CD4-positive, alpha-beta memory T cell (primary cell): ENCODE results near the gene XPNPEP3. TPM values are rescaled to one million over a fixed set of nuclear protein-coding genes. Genes with fewer than 3 reads are reported as not detected.
A peak's percentile ranks its signal among the peaks of the same experiment; 100 is the strongest.
"Not testable (repeated sequence)": the region's sequence is repeated elsewhere in the genome, so short reads cannot be mapped to it uniquely, and the experiment has no call there.

Experiments
- CTCF ChIA-PET: fragments of 350-600 bp; sonication (Branson Sonifier 250); formaldehyde crosslinking; loops from one replicate; lab custom pipeline; 2021; ENCODE audit warnings: inconsistent platforms; ENCODE audit not compliant: partially characterized antibody; lab: Charles Lee
- POLR2A ChIA-PET: fragments of 350-600 bp; sonication (Branson Sonifier 250); formaldehyde crosslinking; loops from one replicate; lab custom pipeline; 2021; ENCODE audit not compliant: partially characterized antibody; lab: Charles Lee
- DNase-seq, 5 donors: peaks; one replicate each; pipeline versions ENCODE4 v3.0.0 to v3.0.0-alpha.2; 2020 to 2022; ENCODE audit warnings: mixed read lengths in 1 of 5
- H3K27ac ChIP-seq: one replicate; pipeline ENCODE4 v1.7.0; 2013; ENCODE audit warnings: low read depth, low read length
- H3K27me3 ChIP-seq: 2 replicates; pipeline ENCODE4 v1.7.0; 2013; ENCODE audit warnings: mild to moderate bottlenecking, low read length, moderate library complexity; ENCODE audit not compliant: insufficient read depth
- H3K36me3 ChIP-seq: 2 replicates; pipeline ENCODE4 v1.7.0; 2013; ENCODE audit warnings: mild to moderate bottlenecking, low read length, moderate library complexity; ENCODE audit not compliant: insufficient read depth
- H3K4me1 ChIP-seq: 2 replicates; pipeline ENCODE4 v1.7.0; 2013; ENCODE audit warnings: mild to moderate bottlenecking, low read length, moderate library complexity; ENCODE audit not compliant: insufficient read depth
- H3K4me3 ChIP-seq, 2 donors: one replicate each; pipeline ENCODE4 v1.7.0; 2013; ENCODE audit warnings: low read length in 2 of 2, mild to moderate bottlenecking in 1 of 2
- H3K9me3 ChIP-seq, 2 donors: one replicate each; pipeline ENCODE4 v1.7.0; 2013; ENCODE audit warnings: low read length in 2 of 2, control low read depth in 1 of 2; ENCODE audit not compliant: control insufficient read depth in 1 of 2
- H3K27ac Mint-ChIP-seq, 7 donors: one replicate each; pipeline ENCODE4 v1.8.0; 2020 to 2021; ENCODE audit warnings: mixed read lengths in 7 of 7, mild to moderate bottlenecking in 6 of 7, inconsistent platforms in 3 of 7, moderate library complexity in 3 of 7
- H3K27me3 Mint-ChIP-seq, 2 donors: one replicate each; pipeline ENCODE4 v1.8.0; 2020 to 2021; ENCODE audit warnings: mixed read lengths in 2 of 2
- H3K36me3 Mint-ChIP-seq, 2 donors: one replicate each; pipeline ENCODE4 v1.8.0; 2020 to 2021; ENCODE audit warnings: mixed read lengths in 2 of 2, inconsistent platforms in 1 of 2, mild to moderate bottlenecking in 1 of 2
- H3K4me1 Mint-ChIP-seq, 4 donors: one replicate each; pipeline ENCODE4 v1.8.0; 2020 to 2021; ENCODE audit warnings: mixed read lengths in 4 of 4, mild to moderate bottlenecking in 1 of 4
- H3K4me3 Mint-ChIP-seq, 8 donors: one replicate each; pipeline ENCODE4 v1.8.0; 2020 to 2021; ENCODE audit warnings: mixed read lengths in 8 of 8, mild to moderate bottlenecking in 7 of 8, moderate library complexity in 6 of 8, inconsistent platforms in 3 of 8
- H3K9me3 Mint-ChIP-seq, 8 donors: one replicate each; pipeline ENCODE4 v1.8.0; 2020 to 2021; ENCODE audit warnings: mixed read lengths in 8 of 8, mild to moderate bottlenecking in 5 of 8, inconsistent platforms in 3 of 8, moderate library complexity in 1 of 8
- intact Hi-C: fragments of 100-400 bp; cut with micrococcal nuclease; formaldehyde crosslinking; loops from one replicate; pipeline ENCODE4 v1.15.1; 2023
- polyA plus RNA-seq, 2 donors: library from polyadenylated mRNA; unstranded; fragments of 300-500 nt; fragmentation: Illumina TruSeq; gene quantifications; one replicate each; pipeline ENCODE4 v1.2.3, GENCODE V29; 2021
- total RNA-seq, 2 experiments: library from RNA; stranded (reverse); gene quantifications; one replicate each; pipeline ENCODE4 v1.2.3, GENCODE V29; 2021

Gene XPNPEP3
- total and polyA plus RNA-seq, 4 experiments from 2014 or later: 3.7 to 20.0 (median 13.8) TPM

- H3K27me3 Mint-ChIP-seq: no peaks in the 10 kb centered on the region
- no peaks in the 10 kb centered on the region for H3K9me3 Mint-ChIP-seq
- peaks cover 6 to 10% of the 10 kb centered on the region in 2 donors for H3K36me3 Mint-ChIP-seq
- no peaks in the 10 kb centered on the region for H3K9me3 ChIP-seq
- no peaks in the 10 kb centered on the region for H3K27me3 ChIP-seq
- peak within 1 kb of the TSS; percentile 92 to 95 for H3K4me3 ChIP-seq
- H3K27ac ChIP-seq: peak within 1 kb of the TSS; percentile 81
- CTCF ChIA-PET: interaction anchor here (0.7 to 3.8 kb wide), 6 partner anchors 9 to 136 kb away, joined by 3 to 20 read pairs (median 4); partner anchors contain the start of gene XPNPEP3
- no peaks in the 10 kb centered on the region for H3K36me3 ChIP-seq
- peak within 1 kb of the TSS; percentile 92 to 99 (median 97) for H3K4me3 Mint-ChIP-seq
- DNase-seq: peak; percentile 81 to 84 (median 82)
- intact Hi-C loops: loop anchor here (1.0 to 5.0 kb wide), 6 partner anchors 37 to 272 kb away; partner anchors contain the start of genes MRTFA, RBX1 and ST13
- peaks cover 29 to 46% (median 36%) of the 10 kb centered on the region in 4 donors for H3K4me1 Mint-ChIP-seq
- H3K27ac Mint-ChIP-seq: peak within 1 kb of the TSS; percentile 82 to 98 (median 95)
- POLR2A ChIA-PET: interaction anchor here (0.6 to 3.0 kb wide), 4 partner anchors 38 to 467 kb away, joined by 3 to 28 read pairs (median 4); partner anchors contain the start of genes RANGAP1, ST13 and XPNPEP3
- H3K4me1 ChIP-seq: peaks cover 27% of the 10 kb centered on the region
Measured at GRCh38 chr22:40818747-40819598, 38.0 kb upstream of the XPNPEP3 start, which contains the start of gene SLC25A17. TSS of gene SLC25A17 (minus strand) at chr22:40819346. CDS start at chr22:40819248, 98 bp downstream.

- ChIA-PET CTCF (interaction anchor here (1.6 to 3.8 kb wide), 2 partner anchors 80 to 137 kb away, joined by 5 to 20 read pairs; no protein-coding TSS in a partner anchor), POLR2A (interaction anchor here (0.6 to 3.0 kb wide), 3 partner anchors 38 to 323 kb away, joined by 3 to 28 read pairs (median 6); partner anchors contain the start of genes ST13 and XPNPEP3)
- H3K27me3 Mint-ChIP-seq: no peaks in the 10 kb centered on the region
- Histone ChIP-seq H3K27me3 (no peaks in the 10 kb centered on the region), H3K4me3 (peak overlapping the region; percentile 90 to 92), H3K4me1 (peaks cover 27% of the 10 kb centered on the region), H3K9me3 (no peaks in the 10 kb centered on the region), H3K27ac (peak overlapping the region; percentile 81), H3K36me3 (no peaks in the 10 kb centered on the region)
- peaks cover 0 to 6% of the 10 kb centered on the region in 2 donors for H3K36me3 Mint-ChIP-seq
- H3K9me3 Mint-ChIP-seq: no peaks in the 10 kb centered on the region
- peak overlapping the region; percentile 84 to 99 (median 96) for H3K4me3 Mint-ChIP-seq
- H3K4me1 Mint-ChIP-seq: peaks cover 26 to 41% (median 32%) of the 10 kb centered on the region in 4 donors
- peak overlapping the region; percentile 61 to 95 (median 82) for H3K27ac Mint-ChIP-seq
- DNase-seq: no peak
- intact Hi-C loops: loop anchor here (1.0 to 5.0 kb wide), 6 partner anchors 37 to 272 kb away; partner anchors contain the start of genes MRTFA, RBX1 and ST13
Measured at GRCh38 chr22:40819599-40820140, 37.3 kb upstream of the XPNPEP3 start.

- no peak overlapping the region for H3K27ac ChIP-seq
- Mint-ChIP-seq H3K36me3 (peaks cover 10 to 31% of the 10 kb centered on the region in 2 donors), H3K27me3 (no peaks in the 10 kb centered on the region), H3K27ac (no peak overlapping the region), H3K4me3 (no peak overlapping the region), H3K4me1 (peaks cover 7 to 18% (median 11%) of the 10 kb centered on the region in 4 donors), H3K9me3 (no peaks in the 10 kb centered on the region)
- no peaks in the 10 kb centered on the region for H3K9me3 ChIP-seq
- peaks cover 8% of the 10 kb centered on the region for H3K36me3 ChIP-seq
- CTCF ChIA-PET: interaction anchor here (1.6 kb wide), 1 partner anchor 33 kb away, joined by 3 read pairs; the partner anchor contains the start of genes ST13 and XPNPEP3
- intact Hi-C loops: no loop called here
- peaks cover 11% of the 10 kb centered on the region for H3K4me1 ChIP-seq
- no peak for DNase-seq
- no peak overlapping the region for H3K4me3 ChIP-seq
- H3K27me3 ChIP-seq: no peaks in the 10 kb centered on the region
- POLR2A ChIA-PET: no interaction called here
Measured at GRCh38 chr22:40823426-40823825, 33.5 kb upstream of the XPNPEP3 start.

- POLR2A ChIA-PET, H3K9me3 ChIP-seq, H3K4me3 Mint-ChIP-seq, H3K27ac Mint-ChIP-seq, H3K27me3 ChIP-seq, H3K4me1 ChIP-seq, CTCF ChIA-PET, H3K27me3 Mint-ChIP-seq, H3K9me3 Mint-ChIP-seq, DNase-seq, H3K4me3 ChIP-seq, H3K27ac ChIP-seq, intact Hi-C loops, H3K4me1 Mint-ChIP-seq: not testable (repeated sequence)
- peaks cover 29 to 52% of the 10 kb centered on the region in 2 donors for H3K36me3 Mint-ChIP-seq
- H3K36me3 ChIP-seq: peaks cover 35% of the 10 kb centered on the region
Measured at GRCh38 chr22:40826292-40826691, 30.7 kb upstream of the XPNPEP3 start.

GRCh38 chr22:40826984-40827741 is 29.8 kb upstream of the XPNPEP3 start:
- Histone ChIP-seq H3K4me3 (no peak overlapping the region), H3K4me1 (no peaks in the 10 kb centered on the region), H3K9me3 (no peaks in the 10 kb centered on the region), H3K36me3 (peaks cover 44% of the 10 kb centered on the region), H3K27me3 (no peaks in the 10 kb centered on the region), H3K27ac (no peak overlapping the region)
- Mint-ChIP-seq H3K27ac (no peak overlapping the region), H3K36me3 (peaks cover 31 to 56% of the 10 kb centered on the region in 2 donors), H3K4me1 (no peaks in the 10 kb centered on the region), H3K27me3 (no peaks in the 10 kb centered on the region), H3K9me3 (no peaks in the 10 kb centered on the region), H3K4me3 (no peak overlapping the region)
- no peak for DNase-seq
- POLR2A ChIA-PET: no interaction called here
- intact Hi-C loops: no loop called here
- CTCF ChIA-PET: no interaction called here

- Mint-ChIP-seq H3K27me3 (no peaks in the 10 kb centered on the region), H3K4me3 (no peak overlapping the region), H3K4me1 (no peaks in the 10 kb centered on the region), H3K27ac (no peak overlapping the region), H3K36me3 (peaks cover 38 to 65% of the 10 kb centered on the region in 2 donors), H3K9me3 (no peaks in the 10 kb centered on the region)
- Histone ChIP-seq H3K9me3 (no peaks in the 10 kb centered on the region), H3K27ac (no peak overlapping the region), H3K4me1 (no peaks in the 10 kb centered on the region), H3K4me3 (no peak overlapping the region), H3K36me3 (peaks cover 56% of the 10 kb centered on the region), H3K27me3 (no peaks in the 10 kb centered on the region)
- DNase-seq: no peak
- intact Hi-C loops: no loop called here
- CTCF ChIA-PET: no interaction called here
- POLR2A ChIA-PET: interaction anchor here (1.2 kb wide), 1 partner anchor 39 kb away, joined by 4 read pairs; no protein-coding TSS in a partner anchor
Measured at GRCh38 chr22:40829131-40829530, 27.8 kb upstream of the XPNPEP3 start.
